ENCODE measurements around the gene HCN4.
"Not testable (repeated sequence)": the region's sequence is repeated elsewhere in the genome, so short reads cannot be mapped to it uniquely, and the experiment has no call there.

The HCN4 gene

GRCh38 chr15:73323374-73323955 is 45.3 kb downstream of the HCN4 start:
- no peak for DNase-seq

GRCh38 chr15:73322665-73323373 is 45.9 kb downstream of the HCN4 start:
- no peak for DNase-seq

GRCh38 chr15:73321496-73322450 is 47.0 kb downstream of the HCN4 start:
- DNase-seq, result peak; percentile 0

GRCh38 chr15:73320619-73321180 is 48.1 kb downstream of the HCN4 start:
- DNase-seq, result no peak

- DNase-seq, result no peak
Observed at GRCh38 chr15:73319460-73320245, 49.1 kb downstream of the HCN4 start.

GRCh38 chr15:73318463-73319351 is 50.1 kb downstream of the HCN4 start:
- DNase-seq, result no peak

- no peak for DNase-seq
Observed at GRCh38 chr15:73317651-73318462, 50.9 kb downstream of the HCN4 start.

GRCh38 chr15:73313861-73314260 is 54.9 kb downstream of the HCN4 start:
- DNase-seq, result no peak

GRCh38 chr15:73308305-73308704 is 60.5 kb downstream of the HCN4 start:
- DNase-seq, result no peak

- DNase-seq, result peak; percentile 9
Observed at GRCh38 chr15:73305331-73306211, 63.2 kb downstream of the HCN4 start.

- DNase-seq, result no peak
Observed at GRCh38 chr15:73303636-73304035, 65.1 kb downstream of the HCN4 start.

GRCh38 chr15:73300286-73300685 is 68.5 kb downstream of the HCN4 start:
- DNase-seq, result not testable (repeated sequence)

- no peak for DNase-seq
Observed at GRCh38 chr15:73298522-73299245, 70.1 kb downstream of the HCN4 start.

GRCh38 chr15:73296609-73297353 is 72.0 kb downstream of the HCN4 start:
- no peak for DNase-seq

- no peak for DNase-seq
Observed at GRCh38 chr15:73295630-73296286, 73.0 kb downstream of the HCN4 start.

GRCh38 chr15:73293773-73294172 is 75.0 kb downstream of the HCN4 start:
- DNase-seq, result no peak

GRCh38 chr15:73291441-73291840 is 77.3 kb downstream of the HCN4 start:
- no peak for DNase-seq

Measured in NCI-H446 treated with DMSO at 0.1 percent for 48 hours (cell line).